Measurements from ENCODE around the gene SMIM38. TPM values are rescaled to one million over a fixed set of nuclear protein-coding genes. Genes with fewer than 3 reads are reported as not detected.

SMIM38 gene
- total and polyA plus RNA-seq, 5 experiments from 2014 or later: 0.11 to 0.49 (median 0.36) TPM; not detected in 2

DNA sequence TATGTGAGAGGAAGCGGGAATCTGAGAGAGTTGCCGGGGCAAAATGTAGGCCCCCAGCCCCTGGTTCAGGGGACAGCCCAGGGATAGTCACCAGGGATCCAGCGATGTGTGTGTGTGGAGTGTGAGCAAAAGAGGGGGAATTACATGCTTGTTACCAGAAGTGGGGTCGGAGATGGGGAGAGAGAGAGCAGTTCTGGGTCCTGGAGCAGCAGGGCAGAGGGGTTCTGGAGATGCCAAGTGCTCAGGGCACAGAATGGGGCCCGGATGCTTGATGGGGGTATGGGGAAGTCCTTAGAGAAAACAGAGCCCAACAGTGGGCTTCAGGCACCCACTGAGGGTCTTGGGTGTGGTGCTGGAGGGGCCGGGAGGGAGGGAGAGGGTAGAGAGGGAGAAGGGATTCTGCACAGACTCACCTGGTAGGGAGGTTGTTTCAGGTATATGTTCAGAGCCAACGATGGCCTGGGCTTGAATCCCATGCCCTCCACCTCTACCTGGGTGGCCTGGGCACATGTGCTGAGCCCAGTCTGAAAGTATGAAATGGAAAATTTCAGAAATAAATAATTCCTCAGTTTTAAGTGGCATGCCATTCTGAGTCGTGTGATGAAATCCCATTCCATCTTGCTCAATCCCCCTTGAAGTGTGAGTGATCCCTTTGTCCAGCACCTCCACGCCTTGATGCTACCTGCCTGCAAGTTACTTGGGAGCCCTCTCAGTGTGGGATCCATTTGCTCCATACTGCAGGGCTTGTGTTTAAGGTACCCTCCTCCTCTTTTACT is 12.4 kb downstream of the SMIM38 start:
- Mint-ChIP-seq H3K27ac (peak overlapping the region in 1 of 10 donors; percentile 62), H3K4me1 (peaks cover 5 to 6% (median 5%) of the 10 kb centered on the region in 4 donors), H3K9me3 (peaks cover 0 to 13% (median 6%) of the 10 kb centered on the region in 9 donors), H3K36me3 (peaks cover 0 to 9% (median 3%) of the 10 kb centered on the region in 3 donors), H3K27me3 (peaks cover 0 to 12% (median 3%) of the 10 kb centered on the region in 5 donors), H3K4me3 (no peak overlapping the region)
- no peak for DNase-seq
- ATAC-seq: no peak
- POLR2A ChIA-PET: no interaction called here

- Mint-ChIP-seq H3K9me3 (peaks cover 0 to 7% (median 2%) of the 10 kb centered on the region in 9 donors), H3K36me3 (no peaks in the 10 kb centered on the region), H3K4me1 (peaks cover 5 to 6% (median 5%) of the 10 kb centered on the region in 4 donors), H3K4me3 (no peak overlapping the region), H3K27me3 (peaks cover 0 to 12% (median 3%) of the 10 kb centered on the region in 5 donors), H3K27ac (peak overlapping the region in 1 of 10 donors; percentile 17)
- ATAC-seq (no peak), DNase-seq (no peak)
- POLR2A ChIA-PET: no interaction called here
Measured at GRCh38 chr11:69169479-69169878, 13.7 kb downstream of the SMIM38 start.

GRCh38 chr11:69170704-69171103 is 15.0 kb downstream of the SMIM38 start:
- H3K4me3 Mint-ChIP-seq: no peak overlapping the region
- no peak overlapping the region for H3K27ac Mint-ChIP-seq
- peaks cover 0 to 2% (median 0%) of the 10 kb centered on the region in 3 donors for H3K36me3 Mint-ChIP-seq
- DNase-seq: no peak
- peaks cover 5 to 6% (median 5%) of the 10 kb centered on the region in 4 donors for H3K4me1 Mint-ChIP-seq
- no peak for ATAC-seq
- H3K27me3 Mint-ChIP-seq: peaks cover 0 to 12% (median 0%) of the 10 kb centered on the region in 5 donors
- POLR2A ChIA-PET: no interaction called here
- H3K9me3 Mint-ChIP-seq: peaks cover 0 to 13% (median 2%) of the 10 kb centered on the region in 9 donors

- no peak overlapping the region for H3K27ac Mint-ChIP-seq
- H3K4me1 Mint-ChIP-seq: peaks cover 2 to 3% (median 2%) of the 10 kb centered on the region in 4 donors
- H3K27me3 Mint-ChIP-seq: peaks cover 0 to 12% (median 0%) of the 10 kb centered on the region in 5 donors
- POLR2A ChIA-PET: no interaction called here
- H3K36me3 Mint-ChIP-seq: peaks cover 0 to 4% (median 0%) of the 10 kb centered on the region in 3 donors
- peaks cover 0 to 21% (median 6%) of the 10 kb centered on the region in 9 donors for H3K9me3 Mint-ChIP-seq
- ATAC-seq: no peak
- no peak overlapping the region for H3K4me3 Mint-ChIP-seq
- no peak for DNase-seq
Measured at GRCh38 chr11:69171476-69172240, 15.9 kb downstream of the SMIM38 start.

- Mint-ChIP-seq H3K4me3 (no peak overlapping the region), H3K27me3 (peaks cover 0 to 8% (median 0%) of the 10 kb centered on the region in 5 donors), H3K4me1 (no peaks in the 10 kb centered on the region), H3K9me3 (peaks cover 0 to 21% (median 6%) of the 10 kb centered on the region in 9 donors), H3K27ac (no peak overlapping the region), H3K36me3 (peaks cover 0 to 7% (median 0%) of the 10 kb centered on the region in 3 donors)
- DNase-seq: no peak
- ATAC-seq: no peak
- POLR2A ChIA-PET: no interaction called here
Measured at GRCh38 chr11:69172674-69173073, 16.9 kb downstream of the SMIM38 start.

DNA sequence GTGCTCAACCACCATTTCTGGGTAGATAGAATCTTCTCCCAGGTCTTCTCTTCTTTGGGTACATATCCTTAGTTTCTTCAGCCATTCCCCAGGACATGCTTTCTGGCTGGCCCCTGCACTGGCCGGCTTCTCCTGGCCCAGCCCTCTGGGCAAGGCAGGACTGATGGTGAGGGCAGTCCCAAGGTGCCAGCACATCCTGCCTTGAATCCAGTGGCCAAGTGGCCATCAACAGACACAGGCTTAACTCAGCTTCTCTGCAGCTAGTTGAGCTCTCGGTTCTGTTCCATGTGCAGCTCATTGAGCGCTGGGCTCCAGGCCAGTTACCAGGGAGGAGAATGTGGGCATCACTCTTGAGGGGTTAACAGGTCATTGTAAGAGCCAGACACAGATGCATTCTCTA is 17.6 kb downstream of the SMIM38 start:
- no peak for ATAC-seq
- no peaks in the 10 kb centered on the region for H3K4me1 Mint-ChIP-seq
- H3K9me3 Mint-ChIP-seq: peaks cover 0 to 21% (median 6%) of the 10 kb centered on the region in 9 donors
- H3K4me3 Mint-ChIP-seq: no peak overlapping the region
- POLR2A ChIA-PET: interaction anchor here (0.8 kb wide), 1 partner anchor 365 kb away, joined by 3 read pairs; no protein-coding TSS in a partner anchor
- no peak for DNase-seq
- H3K27me3 Mint-ChIP-seq: peaks cover 0 to 6% (median 0%) of the 10 kb centered on the region in 5 donors
- H3K27ac Mint-ChIP-seq: peak overlapping the region in 2 of 10 donors; percentile 14 to 43
- peaks cover 0 to 7% (median 0%) of the 10 kb centered on the region in 3 donors for H3K36me3 Mint-ChIP-seq

- Mint-ChIP-seq H3K4me1 (no peaks in the 10 kb centered on the region), H3K4me3 (no peak overlapping the region), H3K27ac (no peak overlapping the region), H3K27me3 (peaks cover 0 to 5% (median 0%) of the 10 kb centered on the region in 5 donors), H3K9me3 (peaks cover 0 to 21% (median 6%) of the 10 kb centered on the region in 9 donors), H3K36me3 (peaks cover 0 to 7% (median 0%) of the 10 kb centered on the region in 3 donors)
- DNase-seq (no peak), ATAC-seq (no peak)
- POLR2A ChIA-PET: interaction anchor here (0.8 kb wide), 1 partner anchor 365 kb away, joined by 3 read pairs; no protein-coding TSS in a partner anchor
Measured at GRCh38 chr11:69173925-69174581, 18.3 kb downstream of the SMIM38 start.

- no peaks in the 10 kb centered on the region for H3K27me3 Mint-ChIP-seq
- H3K36me3 Mint-ChIP-seq: peaks cover 0 to 7% (median 0%) of the 10 kb centered on the region in 3 donors
- ATAC-seq (no peak), DNase-seq (no peak)
- H3K9me3 Mint-ChIP-seq: peaks cover 0 to 21% (median 6%) of the 10 kb centered on the region in 9 donors
- no peaks in the 10 kb centered on the region for H3K4me1 Mint-ChIP-seq
- no peak overlapping the region for H3K27ac Mint-ChIP-seq
- POLR2A ChIA-PET: interaction anchor here (0.6 kb wide), 1 partner anchor 315 kb away, joined by 3 read pairs; no protein-coding TSS in a partner anchor
- H3K4me3 Mint-ChIP-seq: no peak overlapping the region
Measured at GRCh38 chr11:69174841-69175240, 19.1 kb downstream of the SMIM38 start.

DNA sequence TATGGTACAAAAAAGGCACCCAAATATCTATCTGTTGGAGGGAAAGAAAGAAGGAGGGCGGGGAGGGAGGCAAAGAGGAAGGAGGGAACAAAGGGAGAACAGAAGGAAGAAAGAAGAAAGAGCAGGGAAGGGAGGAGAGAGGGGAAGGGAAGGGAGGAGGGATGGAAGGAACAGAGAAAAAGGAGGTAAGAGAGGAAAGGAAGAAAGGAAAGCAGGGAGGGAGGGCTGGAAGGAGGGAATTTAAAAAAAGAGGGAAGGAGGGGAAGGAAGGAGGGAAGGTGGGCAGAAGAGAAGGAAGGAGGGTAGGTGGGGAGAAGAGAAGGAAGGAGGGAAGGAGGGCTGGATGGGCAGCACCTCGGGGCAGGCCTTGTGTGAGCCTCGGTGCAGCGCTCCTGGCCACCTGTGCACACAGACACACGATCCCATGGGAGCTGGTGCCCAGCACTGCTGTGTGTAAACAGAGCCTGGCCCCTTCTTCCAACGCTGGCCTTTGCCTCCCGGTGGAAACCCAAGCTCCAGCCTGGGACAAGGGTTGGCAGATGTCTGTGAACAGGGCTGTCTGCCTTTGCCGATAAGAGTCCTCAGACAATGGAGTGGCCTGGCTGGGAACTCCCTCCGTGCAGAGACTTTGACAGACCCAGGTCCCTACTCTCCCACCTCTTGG is 23.2 kb downstream of the SMIM38 start:
- no peak overlapping the region for H3K4me3 Mint-ChIP-seq
- H3K36me3 Mint-ChIP-seq: peaks cover 0 to 7% (median 0%) of the 10 kb centered on the region in 3 donors
- POLR2A ChIA-PET: no interaction called here
- H3K9me3 Mint-ChIP-seq: peaks cover 0 to 28% (median 6%) of the 10 kb centered on the region in 9 donors
- H3K4me1 Mint-ChIP-seq: peaks cover 0 to 6% (median 2%) of the 10 kb centered on the region in 4 donors
- DNase-seq: no peak
- ATAC-seq: no peak
- peaks cover 0 to 7% (median 0%) of the 10 kb centered on the region in 5 donors for H3K27me3 Mint-ChIP-seq
- H3K27ac Mint-ChIP-seq: no peak overlapping the region

DNA sequence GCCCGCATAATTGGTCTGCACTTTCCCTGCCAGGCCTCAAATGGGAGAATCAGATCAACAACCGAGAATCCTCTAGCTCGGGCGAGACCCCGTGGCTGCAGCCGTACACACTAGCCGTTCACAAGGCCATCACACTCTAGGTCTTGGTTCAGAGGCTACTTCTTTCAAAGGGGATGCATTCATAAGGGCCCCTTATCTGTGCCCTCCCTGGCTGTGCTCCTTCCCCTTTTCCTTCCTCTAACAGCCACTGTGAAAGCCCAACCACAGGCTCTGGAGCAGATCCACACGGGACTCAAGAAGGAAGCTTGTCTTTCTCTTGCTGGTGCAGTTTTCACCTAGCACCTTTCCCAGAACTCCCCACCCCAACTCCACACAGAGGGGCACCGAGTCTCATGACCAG is 24.5 kb downstream of the SMIM38 start:
- POLR2A ChIA-PET: no interaction called here
- H3K27ac Mint-ChIP-seq: no peak overlapping the region
- ATAC-seq (no peak), DNase-seq (no peak)
- H3K4me1 Mint-ChIP-seq: peaks cover 0 to 6% (median 2%) of the 10 kb centered on the region in 4 donors
- H3K9me3 Mint-ChIP-seq: peaks cover 0 to 20% (median 0%) of the 10 kb centered on the region in 9 donors
- H3K27me3 Mint-ChIP-seq: peaks cover 0 to 7% (median 0%) of the 10 kb centered on the region in 5 donors
- no peak overlapping the region for H3K4me3 Mint-ChIP-seq
- peaks cover 0 to 7% (median 0%) of the 10 kb centered on the region in 3 donors for H3K36me3 Mint-ChIP-seq

DNA sequence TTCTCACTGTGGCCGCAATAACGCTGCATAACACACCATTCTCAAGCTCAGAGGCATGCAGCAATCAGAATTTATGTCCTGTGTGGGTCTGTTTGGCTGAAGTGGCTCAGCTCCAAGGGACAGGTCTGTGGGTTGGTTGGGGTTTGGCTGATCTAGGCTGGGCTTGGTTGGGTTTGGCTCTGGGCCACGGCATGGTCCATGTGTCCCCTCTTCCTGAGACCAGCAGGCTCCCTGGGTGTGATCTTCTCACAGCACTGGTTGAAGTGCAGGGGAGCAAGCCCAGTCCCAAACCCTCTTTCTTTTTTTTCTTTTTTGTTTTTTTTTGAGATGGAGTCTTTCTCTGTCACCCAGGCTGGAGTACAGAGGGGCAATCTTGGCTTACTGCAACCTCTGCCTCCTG is 25.0 kb downstream of the SMIM38 start:
- Mint-ChIP-seq H3K36me3 (peaks cover 0 to 5% (median 0%) of the 10 kb centered on the region in 3 donors), H3K4me1 (peaks cover 0 to 6% (median 2%) of the 10 kb centered on the region in 4 donors), H3K9me3 (peaks cover 0 to 15% (median 0%) of the 10 kb centered on the region in 9 donors), H3K27me3 (peaks cover 0 to 7% (median 0%) of the 10 kb centered on the region in 5 donors), H3K4me3 (no peak overlapping the region), H3K27ac (no peak overlapping the region)
- peak in 1 of 10 donors; percentile 41 for DNase-seq
- ATAC-seq: no peak
- POLR2A ChIA-PET: interaction anchor here (0.5 kb wide), 1 partner anchor 256 kb away, joined by 3 read pairs; no protein-coding TSS in a partner anchor
